Activated T-cell treated with anti-CD3 and anti-CD28 coated beads, Interleukin-2, amount 50 U/mL, for 4 hours (primary cell): ENCODE measurements around the gene VASH1. TPM values are rescaled to one million over a fixed set of nuclear protein-coding genes. Genes with fewer than 3 reads are reported as not detected.

ENCODE experiments used
- ATAC-seq, 2 donors: fragments of 200-7000 bp; cut with Tn5 transposase; one replicate each; pipeline ENCODE4 v1.10.0; 2021
- DNase-seq: peaks from one replicate; pipeline ENCODE4 v3.0.0-alpha.2; 2020
- H3K27me3 Mint-ChIP-seq: one replicate; pipeline ENCODE4 v1.8.0; 2021; ENCODE audit warnings: low read depth, mixed read lengths
- H3K36me3 Mint-ChIP-seq: one replicate; pipeline ENCODE4 v1.8.0; 2022; ENCODE audit warnings: mixed read lengths; ENCODE audit not compliant: insufficient read depth
- H3K4me1 Mint-ChIP-seq: one replicate; pipeline ENCODE4 v1.8.0; 2021; ENCODE audit warnings: low read depth, mixed read lengths
- H3K4me3 Mint-ChIP-seq: one replicate; pipeline ENCODE4 v1.8.0; 2021; ENCODE audit warnings: mild to moderate bottlenecking, moderate library complexity, mixed read lengths
- H3K9me3 Mint-ChIP-seq: one replicate; pipeline ENCODE4 v1.8.0; 2021; ENCODE audit warnings: mixed read lengths
- total RNA-seq, 3 donors: library from RNA; stranded (reverse); gene quantifications; one replicate each; pipeline ENCODE4 v1.2.1, GENCODE V29; 2021

The VASH1 gene
- total RNA-seq, 3 donors from 2014 or later: 1.8 to 2.6 (median 2.2) TPM

DNA sequence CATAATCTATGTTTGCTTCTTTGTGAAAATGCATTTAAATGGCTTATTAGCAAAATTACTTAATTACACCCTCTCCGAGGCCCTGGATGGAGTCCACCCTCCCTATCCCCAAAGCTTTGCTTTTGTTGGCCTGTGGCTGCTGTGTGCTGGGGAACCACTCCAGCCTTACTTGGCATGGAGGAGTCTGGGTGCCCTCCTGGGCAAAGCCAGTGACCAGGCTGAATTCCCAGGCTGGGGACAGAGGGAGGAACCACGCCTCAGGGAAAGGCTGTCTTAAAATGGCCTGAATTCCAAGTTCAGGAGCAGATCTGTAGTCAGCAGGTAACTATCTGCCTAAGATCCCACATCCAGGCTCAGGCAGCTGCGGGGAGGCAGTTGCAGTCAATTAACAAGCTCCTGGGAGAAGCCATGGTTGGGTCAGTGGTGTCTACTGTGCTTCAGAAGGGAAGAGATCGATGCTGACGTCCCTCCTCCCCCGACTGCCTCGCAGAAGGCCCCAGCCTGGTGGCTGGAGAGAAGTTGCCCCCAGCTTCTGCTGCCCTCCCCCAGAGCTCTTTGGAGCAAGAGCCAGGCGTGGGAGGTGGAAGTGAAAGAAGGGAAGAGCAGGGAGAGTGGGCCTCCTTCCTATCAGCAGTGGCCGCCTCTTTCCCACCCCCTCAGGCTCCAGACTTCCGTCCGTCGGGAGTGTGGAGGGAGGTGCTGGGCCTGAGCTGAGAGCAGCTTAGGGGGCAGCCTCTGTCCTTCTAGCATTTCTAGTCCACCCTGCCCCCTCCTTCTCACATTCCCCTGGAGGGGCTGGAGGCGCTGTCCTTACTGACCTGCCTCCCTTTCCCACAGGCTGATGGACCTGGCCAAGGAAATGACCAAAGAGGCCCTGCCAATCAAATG is 11.3 kb downstream of the VASH1 start:
- no peaks in the 10 kb centered on the region for H3K27me3 Mint-ChIP-seq
- no peak for ATAC-seq

DNA sequence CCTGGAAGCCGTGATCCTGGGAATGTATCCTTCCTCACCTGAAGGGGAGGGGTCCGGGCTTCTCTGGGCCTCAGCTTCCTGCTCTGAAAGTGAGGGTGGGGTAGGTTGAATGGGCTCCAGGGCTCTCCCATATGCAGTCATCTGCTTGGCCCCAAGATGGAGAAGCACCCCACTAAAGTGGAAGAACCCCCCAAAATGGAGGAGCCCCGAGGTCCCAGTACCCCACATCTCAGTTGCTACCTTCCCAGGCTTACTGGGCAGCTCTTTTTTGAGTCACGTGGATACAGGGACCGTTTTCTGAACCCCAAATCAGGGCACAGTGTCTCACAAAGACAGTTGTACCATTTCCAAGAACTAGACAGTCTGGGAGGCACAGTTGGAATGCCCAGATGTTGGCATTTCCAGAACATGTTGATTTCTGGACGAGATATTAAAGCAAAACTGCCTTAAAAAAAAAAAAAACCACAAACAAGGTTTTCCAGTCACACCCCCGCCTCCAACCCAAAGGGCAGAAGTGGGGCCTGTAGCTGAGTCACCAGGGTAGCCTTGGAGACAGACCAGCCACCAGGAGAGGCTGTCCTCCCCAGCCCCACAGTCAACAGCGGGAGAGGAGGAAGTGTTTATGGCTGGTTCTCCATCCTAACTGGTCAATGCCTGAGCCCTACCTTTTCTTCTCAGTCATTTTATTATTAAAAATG is 12.1 kb downstream of the VASH1 start:
- Mint-ChIP-seq H3K9me3 (no peaks in the 10 kb centered on the region), H3K36me3 (no peaks in the 10 kb centered on the region), H3K4me1 (peaks cover 12% of the 10 kb centered on the region), H3K27me3 (no peaks in the 10 kb centered on the region), H3K4me3 (no peak overlapping the region)
- DNase-seq (no peak), ATAC-seq (peak in 1 of 2 donors; percentile 56)

More for the DNA sequence above, 11.3 kb downstream of the VASH1 start:
- no peak for DNase-seq
- no peaks in the 10 kb centered on the region for H3K36me3 Mint-ChIP-seq
- no peaks in the 10 kb centered on the region for H3K9me3 Mint-ChIP-seq
- no peak overlapping the region for H3K4me3 Mint-ChIP-seq
- peaks cover 19% of the 10 kb centered on the region for H3K4me1 Mint-ChIP-seq

DNA sequence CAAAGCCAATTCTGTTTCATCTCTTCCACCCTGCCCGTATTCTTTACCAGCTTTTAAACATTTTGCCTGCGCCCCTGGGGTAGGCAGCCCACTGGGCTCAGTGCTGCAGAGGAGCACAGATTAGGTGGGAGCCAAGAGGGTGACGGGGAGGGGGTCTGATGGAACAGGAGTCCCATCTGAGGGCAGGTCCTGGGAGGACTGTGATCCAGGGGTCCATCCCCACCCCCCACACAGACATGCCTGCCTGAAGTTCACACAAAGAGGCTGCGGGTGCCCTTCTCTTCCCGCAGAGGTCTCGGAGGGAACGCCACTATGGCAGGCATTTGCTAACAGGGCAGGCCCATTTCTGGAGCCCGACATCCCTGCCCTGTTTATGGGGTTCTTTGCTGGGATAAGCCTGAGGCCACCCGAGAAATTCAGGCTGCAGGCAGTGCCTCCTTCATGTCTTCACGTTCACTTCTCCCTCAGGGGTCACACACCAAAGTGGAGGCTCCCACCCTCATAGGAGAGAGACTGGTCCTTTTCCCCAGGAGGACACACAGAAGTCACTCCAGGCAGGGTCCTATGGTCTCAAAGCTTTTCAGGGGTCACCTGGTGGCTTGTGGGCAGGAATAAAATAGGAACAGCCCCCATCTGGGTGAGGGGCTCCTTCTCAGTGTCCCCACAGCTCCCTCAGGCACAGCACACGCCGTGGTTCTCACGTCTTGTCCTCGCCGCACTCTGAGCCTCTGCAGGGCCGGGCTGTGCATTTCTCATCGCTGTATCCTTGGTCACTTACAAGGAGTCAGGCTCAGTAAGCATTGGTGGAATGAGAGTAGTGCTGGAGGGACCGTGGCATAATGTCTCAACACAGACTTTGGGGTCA is 12.9 kb downstream of the VASH1 start:
- Mint-ChIP-seq H3K27me3 (no peaks in the 10 kb centered on the region), H3K9me3 (no peaks in the 10 kb centered on the region), H3K36me3 (no peaks in the 10 kb centered on the region), H3K4me1 (peaks cover 4% of the 10 kb centered on the region), H3K4me3 (no peak overlapping the region)
- ATAC-seq: no peak
- no peak for DNase-seq

GRCh38 chr14:76774821-76775694 is 13.8 kb downstream of the VASH1 start:
- no peak for ATAC-seq

DNA sequence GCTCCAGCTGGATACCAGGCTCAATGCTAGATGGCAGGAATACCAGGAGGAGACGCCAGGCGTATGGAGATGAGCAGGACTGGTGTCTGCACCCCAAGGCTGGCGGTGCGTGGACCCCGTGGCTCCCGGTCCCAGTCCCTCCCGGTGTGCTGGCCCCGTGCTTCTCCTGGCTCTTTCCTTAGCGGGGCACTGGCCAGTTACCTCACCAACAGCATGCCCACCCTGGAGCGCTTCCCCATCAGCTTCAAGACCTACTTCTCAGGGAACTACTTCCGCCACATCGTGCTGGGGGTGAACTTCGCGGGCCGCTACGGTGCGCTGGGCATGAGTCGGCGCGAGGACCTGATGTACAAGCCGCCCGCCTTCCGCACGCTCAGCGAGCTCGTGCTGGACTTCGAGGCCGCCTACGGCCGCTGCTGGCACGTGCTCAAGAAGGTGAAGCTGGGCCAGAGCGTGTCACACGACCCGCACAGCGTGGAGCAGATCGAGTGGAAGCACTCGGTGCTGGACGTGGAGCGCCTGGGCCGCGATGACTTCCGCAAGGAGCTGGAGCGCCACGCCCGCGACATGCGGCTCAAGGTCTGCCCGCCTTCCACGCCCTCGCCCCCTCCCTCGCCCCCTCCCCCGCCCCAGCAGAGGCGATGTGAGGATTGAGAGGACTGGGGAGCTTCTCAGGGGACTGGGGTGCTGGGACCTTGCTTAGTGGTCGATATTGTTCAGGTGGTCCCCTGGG is 14.6 kb downstream of the VASH1 start:
- no peak overlapping the region for H3K4me3 Mint-ChIP-seq
- no peaks in the 10 kb centered on the region for H3K27me3 Mint-ChIP-seq
- peaks cover 2% of the 10 kb centered on the region for H3K4me1 Mint-ChIP-seq
- peaks cover 5% of the 10 kb centered on the region for H3K36me3 Mint-ChIP-seq
- ATAC-seq (no peak), DNase-seq (no peak)
- H3K9me3 Mint-ChIP-seq: no peaks in the 10 kb centered on the region

More at GRCh38 chr14:76774821-76775694, 13.8 kb downstream of the VASH1 start:
- Mint-ChIP-seq H3K27me3 (no peaks in the 10 kb centered on the region), H3K4me1 (peaks cover 2% of the 10 kb centered on the region), H3K4me3 (no peak overlapping the region), H3K36me3 (peaks cover 2% of the 10 kb centered on the region), H3K9me3 (no peaks in the 10 kb centered on the region)
- DNase-seq: no peak

- ATAC-seq (no peak), DNase-seq (no peak)
- Mint-ChIP-seq H3K36me3 (peaks cover 5% of the 10 kb centered on the region), H3K4me3 (no peak overlapping the region), H3K4me1 (peaks cover 2% of the 10 kb centered on the region), H3K27me3 (no peaks in the 10 kb centered on the region), H3K9me3 (no peaks in the 10 kb centered on the region)
Observed at GRCh38 chr14:76776428-76777251, 15.4 kb downstream of the VASH1 start.

DNA sequence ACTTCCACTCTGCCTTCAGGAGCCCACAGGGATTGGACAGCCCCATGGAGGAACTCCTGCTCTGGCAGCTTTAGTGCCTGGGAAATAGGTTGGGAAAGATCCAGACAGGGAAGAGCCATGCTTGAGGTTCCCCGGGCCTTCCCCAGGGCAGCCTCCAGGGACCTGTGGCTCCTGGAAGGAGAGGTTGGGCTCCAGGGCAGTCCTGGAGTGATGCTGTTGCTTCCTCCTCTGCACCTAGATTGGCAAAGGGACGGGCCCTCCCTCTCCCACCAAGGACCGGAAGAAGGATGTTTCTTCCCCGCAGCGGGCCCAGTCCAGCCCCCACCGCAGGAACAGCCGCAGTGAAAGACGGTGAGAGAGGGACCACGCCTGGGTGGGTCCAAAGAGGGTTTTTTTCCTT is 16.5 kb downstream of the VASH1 start:
- Mint-ChIP-seq H3K4me1 (peaks cover 7% of the 10 kb centered on the region), H3K9me3 (no peaks in the 10 kb centered on the region), H3K27me3 (no peaks in the 10 kb centered on the region), H3K4me3 (no peak overlapping the region), H3K36me3 (peaks cover 7% of the 10 kb centered on the region)
- ATAC-seq: no peak
- DNase-seq: no peak

GRCh38 chr14:76778546-76779215 is 17.4 kb downstream of the VASH1 start:
- ATAC-seq (no peak), DNase-seq (no peak)
- peaks cover 16% of the 10 kb centered on the region for H3K4me1 Mint-ChIP-seq
- no peaks in the 10 kb centered on the region for H3K27me3 Mint-ChIP-seq
- H3K36me3 Mint-ChIP-seq: peaks cover 11% of the 10 kb centered on the region
- H3K9me3 Mint-ChIP-seq: no peaks in the 10 kb centered on the region
- H3K4me3 Mint-ChIP-seq: no peak overlapping the region

DNA sequence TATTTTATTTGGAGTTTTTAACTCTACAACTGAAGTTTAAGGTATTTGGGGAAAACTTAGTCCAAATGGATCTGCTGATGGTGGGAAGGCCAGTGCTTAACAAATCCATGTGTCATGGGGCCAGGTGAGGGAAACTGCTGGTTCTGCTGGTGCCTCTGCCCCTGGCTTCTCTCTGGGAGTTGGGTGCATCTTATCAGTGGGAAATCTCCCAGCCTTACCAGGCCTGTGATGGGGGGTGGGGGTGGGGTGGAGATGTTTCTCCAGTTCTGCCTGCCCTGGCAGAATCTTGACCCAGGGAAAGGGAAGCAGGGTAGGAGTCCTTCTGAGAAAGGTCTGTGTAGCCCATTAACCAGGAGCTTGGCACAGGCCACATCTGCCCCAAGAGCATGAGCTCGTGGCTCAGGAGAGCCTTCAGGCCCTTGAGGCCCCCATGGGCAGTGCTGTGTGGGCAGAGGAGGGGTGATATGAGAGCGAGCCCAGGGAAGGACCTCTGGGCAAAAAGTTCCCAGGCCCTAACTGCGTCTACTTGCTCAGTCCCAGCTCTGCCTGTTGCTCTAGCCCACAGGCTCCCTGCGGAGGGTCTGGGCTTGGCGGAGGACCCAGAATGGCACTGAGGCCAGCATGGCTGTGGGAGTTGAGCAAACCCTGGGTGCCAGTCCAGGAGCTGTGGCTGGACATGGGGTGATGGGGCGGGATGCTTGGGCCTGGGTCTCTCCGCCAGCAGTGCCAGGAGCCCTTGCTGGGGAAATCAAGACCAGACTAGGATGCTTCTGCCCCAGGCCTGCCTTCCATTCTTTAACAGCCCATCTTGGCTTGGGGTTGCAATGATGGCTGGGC is 18.2 kb downstream of the VASH1 start:
- peaks cover 11% of the 10 kb centered on the region for H3K36me3 Mint-ChIP-seq
- H3K4me3 Mint-ChIP-seq: no peak overlapping the region
- peaks cover 16% of the 10 kb centered on the region for H3K4me1 Mint-ChIP-seq
- H3K27me3 Mint-ChIP-seq: no peaks in the 10 kb centered on the region
- H3K9me3 Mint-ChIP-seq: no peaks in the 10 kb centered on the region
- DNase-seq: no peak
- ATAC-seq: no peak

- H3K4me1 Mint-ChIP-seq: peaks cover 16% of the 10 kb centered on the region
- ATAC-seq (no peak), DNase-seq (no peak)
- no peaks in the 10 kb centered on the region for H3K9me3 Mint-ChIP-seq
- H3K4me3 Mint-ChIP-seq: no peak overlapping the region
- peaks cover 13% of the 10 kb centered on the region for H3K36me3 Mint-ChIP-seq
- H3K27me3 Mint-ChIP-seq: no peaks in the 10 kb centered on the region
Observed at GRCh38 chr14:76780058-76780345, 18.7 kb downstream of the VASH1 start.

- H3K4me3 Mint-ChIP-seq: no peak overlapping the region
- no peaks in the 10 kb centered on the region for H3K9me3 Mint-ChIP-seq
- H3K36me3 Mint-ChIP-seq: peaks cover 13% of the 10 kb centered on the region
- DNase-seq (no peak), ATAC-seq (no peak)
- no peaks in the 10 kb centered on the region for H3K27me3 Mint-ChIP-seq
- peaks cover 16% of the 10 kb centered on the region for H3K4me1 Mint-ChIP-seq
Observed at GRCh38 chr14:76780360-76780759, 19.1 kb downstream of the VASH1 start.
